ENCODE data around the gene JMJD6. TPM values are rescaled to one million over a fixed set of nuclear protein-coding genes. Genes with fewer than 3 reads are reported as not detected.
"Not testable (repeated sequence)": the region's sequence is repeated elsewhere in the genome, so short reads cannot be mapped to it uniquely, and the experiment has no call there.

JMJD6 gene
- total RNA-seq, 1 donor from 2014 or later = 39.0 TPM

- peaks cover 5% of the 10 kb centered on the region for H3K27me3 Mint-ChIP-seq (ENCODE audit: unreplicated experiment)
- peak overlapping the region; percentile 76 for H3K4me3 Mint-ChIP-seq (ENCODE audit: unreplicated experiment)
- DNase-seq = peak; percentile 40
- no peak for TF ChIP-seq CTCF (IDR thresholded peaks at IDR 0.05; ENCODE audit: partially characterized antibody, unreplicated experiment)
- H3K27ac Mint-ChIP-seq (ENCODE audit: unreplicated experiment) = peak overlapping the region; percentile 91
- peaks cover 17% of the 10 kb centered on the region for H3K9me3 Mint-ChIP-seq (ENCODE audit: unreplicated experiment)
- peaks cover 43% of the 10 kb centered on the region for H3K4me1 Mint-ChIP-seq (ENCODE audit: low read depth, unreplicated experiment)
- no peaks in the 10 kb centered on the region for H3K36me3 Mint-ChIP-seq (ENCODE audit: unreplicated experiment)
Observed at GRCh38 chr17:76700617-76701470, 25.6 kb downstream of the JMJD6 start.

GRCh38 chr17:76700270-76700616, 26.2 kb downstream of the JMJD6 start:
- Mint-ChIP-seq H3K27ac (ENCODE audit: unreplicated experiment) (peak overlapping the region; percentile 91), H3K9me3 (ENCODE audit: unreplicated experiment) (peaks cover 19% of the 10 kb centered on the region), H3K4me1 (ENCODE audit: low read depth, unreplicated experiment) (peaks cover 47% of the 10 kb centered on the region), H3K27me3 (ENCODE audit: unreplicated experiment) (peaks cover 5% of the 10 kb centered on the region), H3K36me3 (ENCODE audit: unreplicated experiment) (no peaks in the 10 kb centered on the region), H3K4me3 (ENCODE audit: unreplicated experiment) (peak overlapping the region; percentile 76)
- no peak for TF ChIP-seq CTCF (IDR thresholded peaks at IDR 0.05; ENCODE audit: partially characterized antibody, unreplicated experiment)
- DNase-seq = no peak

GRCh38 chr17:76698466-76698977, 27.9 kb downstream of the JMJD6 start:
- H3K36me3 Mint-ChIP-seq (ENCODE audit: unreplicated experiment); DNase-seq; H3K27me3 Mint-ChIP-seq (ENCODE audit: unreplicated experiment): not testable (repeated sequence)
- H3K4me3 Mint-ChIP-seq (ENCODE audit: unreplicated experiment) = peak overlapping the region; percentile 86
- H3K9me3 Mint-ChIP-seq (ENCODE audit: unreplicated experiment) = peaks cover 20% of the 10 kb centered on the region
- H3K27ac Mint-ChIP-seq (ENCODE audit: unreplicated experiment) = peak overlapping the region; percentile 98
- peaks cover 47% of the 10 kb centered on the region for H3K4me1 Mint-ChIP-seq (ENCODE audit: low read depth, unreplicated experiment)

- H3K4me1 Mint-ChIP-seq (ENCODE audit: low read depth, unreplicated experiment) = peaks cover 44% of the 10 kb centered on the region
- peak overlapping the region; percentile 98 for H3K27ac Mint-ChIP-seq (ENCODE audit: unreplicated experiment)
- H3K36me3 Mint-ChIP-seq (ENCODE audit: unreplicated experiment) = no peaks in the 10 kb centered on the region
- no peak for TF ChIP-seq CTCF (IDR thresholded peaks at IDR 0.05; ENCODE audit: partially characterized antibody, unreplicated experiment)
- H3K9me3 Mint-ChIP-seq (ENCODE audit: unreplicated experiment) = peaks cover 20% of the 10 kb centered on the region
- H3K27me3 Mint-ChIP-seq (ENCODE audit: unreplicated experiment) = peaks cover 6% of the 10 kb centered on the region
- H3K4me3 Mint-ChIP-seq (ENCODE audit: unreplicated experiment) = peak overlapping the region; percentile 86
- DNase-seq = peak; percentile 65
Observed at GRCh38 chr17:76697702-76698465, 28.5 kb downstream of the JMJD6 start.

GRCh38 chr17:76696763-76697701, 29.4 kb downstream of the JMJD6 start:
- H3K4me3 Mint-ChIP-seq (ENCODE audit: unreplicated experiment) = peak overlapping the region; percentile 86
- peak; percentile 40 for DNase-seq
- no peaks in the 10 kb centered on the region for H3K36me3 Mint-ChIP-seq (ENCODE audit: unreplicated experiment)
- peak overlapping the region; percentile 98 for H3K27ac Mint-ChIP-seq (ENCODE audit: unreplicated experiment)
- H3K4me1 Mint-ChIP-seq (ENCODE audit: low read depth, unreplicated experiment) = peaks cover 43% of the 10 kb centered on the region
- peaks cover 20% of the 10 kb centered on the region for H3K9me3 Mint-ChIP-seq (ENCODE audit: unreplicated experiment)
- TF ChIP-seq CTCF (IDR thresholded peaks at IDR 0.05; ENCODE audit: partially characterized antibody, unreplicated experiment) = no peak
- peaks cover 6% of the 10 kb centered on the region for H3K27me3 Mint-ChIP-seq (ENCODE audit: unreplicated experiment)
